ENCODE data around the gene CBFA2T2. TPM values are rescaled to one million over a fixed set of nuclear protein-coding genes. Genes with fewer than 3 reads are reported as not detected.

CBFA2T2 gene
- total and polyA plus RNA-seq, 2 of the 4 experiments (the other 2 are of a cell fraction) = 3.8 to 6.2 TPM

- intact Hi-C loops (cut with micrococcal nuclease) = no loop called here
- POLR2A ChIA-PET (ENCODE audit: unreplicated experiment) = no interaction called here
Observed at GRCh38 chr20:33583143-33583542, 93.2 kb downstream of the CBFA2T2 start.

More at GRCh38 chr20:33583143-33583542, 93.2 kb downstream of the CBFA2T2 start:
- WGBS, 2 experiments (ENCODE audit: extremely low coverage in 2 of 2, insufficient read length in 1 of 2) = no CpG with 5 or more reads among the region's 2 CpGs
- Histone ChIP-seq H3K36me3 (ENCODE audit: control insufficient read depth, insufficient read depth, low read length) (no peaks in the 10 kb centered on the region), H3K4me3 (ENCODE audit: insufficient read depth, low read depth, low read length) (no peak overlapping the region), H3K4me2 (ENCODE audit: low read depth, low read length) (no peak overlapping the region), H2AK9ac (replicated peaks; ENCODE audit: low read depth, low read length, poor library complexity) (no peak overlapping the region), H4K20me1 (ENCODE audit: insufficient read depth, low read length) (peaks cover 4% of the 10 kb centered on the region; the same call in 1 of the 2 replicates), H3K4me1 (ENCODE audit: control insufficient read depth, insufficient read depth, low read length) (no peaks in the 10 kb centered on the region), H3K23ac (ENCODE audit: low read depth, low read length) (no peak overlapping the region), H2BK5ac (ENCODE audit: low read depth, low read length, poor library complexity, severe bottlenecking) (no peak overlapping the region), H4K91ac (ENCODE audit: insufficient read depth, low read depth, low read length) (no peak overlapping the region), H4K5ac (ENCODE audit: low read depth, low read length) (no peak overlapping the region), H3K56ac (ENCODE audit: extremely low read depth, insufficient read depth, low read length) (no peak overlapping the region), H3K4ac (ENCODE audit: low read depth, low read length) (no peak overlapping the region), H3K18ac (ENCODE audit: low read depth, low read length) (no peak overlapping the region), H3K9ac (ENCODE audit: low read depth, low read length) (no peak overlapping the region), H2AK5ac (ENCODE audit: low read depth, low read length) (no peak overlapping the region), H4K8ac (ENCODE audit: low read depth in 2 of 2, low read length in 2 of 2) (no peak overlapping the region), H3K14ac (replicated peaks; ENCODE audit: low read depth, low read length) (no peak overlapping the region), H3K27me3 (ENCODE audit: control insufficient read depth, insufficient read depth, low read length) (no peaks in the 10 kb centered on the region), H3K9me1 (ENCODE audit: insufficient read depth, low read length) (0 out of 2 replicates have a peak, but pooled peaks cover 5% of the 10 kb centered on the region), H2AFZ (replicated peaks; ENCODE audit: low read length, poor library complexity) (no peak overlapping the region), H3K9me3 (ENCODE audit: control insufficient read depth, insufficient read depth, low read length) (no peaks in the 10 kb centered on the region), H3K27ac (ENCODE audit: insufficient read depth, low read length) (no peak overlapping the region), H2BK20ac (ENCODE audit: low read depth, low read length) (no peak overlapping the region), H3K79me1 (ENCODE audit: low read depth in 1 of 2, low read length in 2 of 2) (peaks cover 12 to 19% of the 10 kb centered on the region in 2 experiments), H2BK120ac (ENCODE audit: low read depth, low read length) (no peak overlapping the region), H2BK15ac (ENCODE audit: low read depth, low read length) (no peak overlapping the region)
- in situ Hi-C loops (cut with MboI; ENCODE audit: low sequenced_read_pairs) (no loop called here), dilution Hi-C loops (cut with HindIII; ENCODE audit: low sequenced_read_pairs, unreplicated experiment) (no loop called here)
- DNase-seq = no peak
- ATAC-seq (ENCODE audit: low read depth) = no peak
- TF ChIP-seq ELK1 (IDR thresholded peaks at IDR 0.05; ENCODE audit: borderline replicate concordance, low read depth, low read length) (no peak), SMC3 (IDR thresholded peaks at IDR 0.05; ENCODE audit: low read depth, low read length) (no peak), POLR2A (IDR thresholded peaks at IDR 0.05; ENCODE audit: low read depth, low read length) (no peak), MAFK (IDR thresholded peaks at IDR 0.05; ENCODE audit: low read depth, low read length) (no peak), MXI1 (IDR thresholded peaks at IDR 0.05; ENCODE audit: borderline replicate concordance, low read depth, low read length) (no peak), CTCF (conservative IDR thresholded peaks at IDR 0.05; ENCODE audit: low read depth, low read length) (no peak), MAZ (IDR thresholded peaks at IDR 0.05; ENCODE audit: borderline replicate concordance, low read depth, low read length) (no peak)
- CTCF ChIA-PET = interaction anchor here (0.7 kb wide), 1 partner anchor 8 kb away, joined by 4 read pairs; no protein-coding TSS in a partner anchor
- no TSS peak for BruUV-seq (replicated peaks)

Measured in IMR-90 (cell line).